GM23338 (cell line): ENCODE results near the gene RAB15. TPM values are rescaled to one million over a fixed set of nuclear protein-coding genes. Genes with fewer than 3 reads are reported as not detected.
"Not testable (repeated sequence)": the region's sequence is repeated elsewhere in the genome, so short reads cannot be mapped to it uniquely, and the experiment has no call there.

Source experiments
- ATAC-seq: fragments of 200-7000 bp; cut with Tn5 transposase; 3 replicates; pipeline ENCODE4 v1.9.1; 2020
- DNase-seq: peaks from one replicate; pipeline ENCODE4 v3.0.0-alpha.2; 2015; ENCODE audit warnings: low spot score
- H2AFZ ChIP-seq: fragments of 200-600 bp; sonication (generic); 2 replicates; pipeline ENCODE4 v1.8.0; 2016; ENCODE audit warnings: antibody characterized with exemption, mild to moderate bottlenecking, moderate library complexity
- H3F3A ChIP-seq: fragments of 200-600 bp; sonication (generic); replicated peaks from 2 replicates; pipeline ENCODE4 v1.8.0; 2017; ENCODE audit warnings: antibody characterized with exemption, mixed run types, low read depth
- H3K27ac ChIP-seq: fragments of 200-600 bp; sonication (generic); 2 replicates; pipeline ENCODE4 v1.6.1; 2016; ENCODE audit warnings: low read depth
- H3K27me3 ChIP-seq: fragments of 200-600 bp; sonication (generic); 2 replicates; pipeline ENCODE4 v1.8.0; 2016; ENCODE audit warnings: mild to moderate bottlenecking, mixed run types, moderate library complexity; ENCODE audit not compliant: insufficient read depth
- H3K36me3 ChIP-seq: fragments of 200-600 bp; sonication (generic); 2 replicates; pipeline ENCODE4 v1.8.0; 2016; ENCODE audit warnings: mild to moderate bottlenecking; ENCODE audit not compliant: insufficient read depth
- H3K4me1 ChIP-seq: fragments of 200-600 bp; sonication (generic); 2 replicates; pipeline ENCODE4 v1.8.0; 2016; ENCODE audit warnings: mild to moderate bottlenecking, moderate library complexity; ENCODE audit not compliant: insufficient read depth
- H3K4me2 ChIP-seq: fragments of 200-600 bp; sonication (generic); 2 replicates; pipeline ENCODE4 v1.7.1; 2017; ENCODE audit warnings: mixed run types
- H3K4me3 ChIP-seq: fragments of 200-600 bp; sonication (generic); 2 replicates; pipeline ENCODE4 v1.6.1; 2016; ENCODE audit warnings: mixed run types
- H3K79me2 ChIP-seq: fragments of 200-600 bp; sonication (generic); replicated peaks from 2 replicates; pipeline ENCODE4 v1.8.0; 2017; ENCODE audit warnings: mild to moderate bottlenecking; ENCODE audit not compliant: insufficient read depth
- H3K9me2 ChIP-seq: fragments of 200-600 bp; sonication (generic); 2 replicates; pipeline ENCODE4 v1.8.0; 2017; ENCODE audit not compliant: insufficient read depth
- H4K20me1 ChIP-seq: fragments of 200-600 bp; sonication (generic); replicated peaks from 2 replicates; pipeline ENCODE4 v1.8.0; 2017; ENCODE audit warnings: mild to moderate bottlenecking; ENCODE audit not compliant: insufficient read depth
- H3K27ac Mint-ChIP-seq: 2 replicates; pipeline ENCODE4 v1.8.0; 2020; ENCODE audit warnings: inconsistent platforms, mild to moderate bottlenecking, moderate library complexity, mixed read lengths
- H3K27me3 Mint-ChIP-seq: 3 replicates; pipeline ENCODE4 v1.8.0; 2022; ENCODE audit warnings: low read depth, mild to moderate bottlenecking, moderate library complexity, mixed read lengths, inconsistent platforms; ENCODE audit not compliant: insufficient read depth, poor library complexity
- H3K36me3 Mint-ChIP-seq: 3 replicates; pipeline ENCODE4 v1.8.0; 2021; ENCODE audit warnings: low read depth, mild to moderate bottlenecking, inconsistent platforms, moderate library complexity, mixed read lengths
- H3K4me1 Mint-ChIP-seq: 3 replicates; pipeline ENCODE4 v1.8.0; 2020; ENCODE audit warnings: mild to moderate bottlenecking, inconsistent platforms, mixed read lengths
- H3K4me3 Mint-ChIP-seq: 3 replicates; pipeline ENCODE4 v1.8.0; 2021; ENCODE audit warnings: moderate library complexity, mild to moderate bottlenecking, inconsistent platforms, mixed read lengths
- H3K9me3 Mint-ChIP-seq: 3 replicates; pipeline ENCODE4 v1.8.0; 2020; ENCODE audit warnings: moderate library complexity, mild to moderate bottlenecking, inconsistent platforms, mixed read lengths
- ETS1 ChIP-seq: IDR thresholded peaks from 2 replicates; pipeline ENCODE4 v1.6.1; 2016; ENCODE audit warnings: antibody characterized with exemption
- EZH2 ChIP-seq: fragments of 200-600 bp; sonication (generic); IDR thresholded peaks from one replicate; pipeline ENCODE4 v1.8.0; 2017; ENCODE audit warnings: antibody characterized with exemption, mild to moderate bottlenecking, low read depth; ENCODE audit not compliant: unreplicated experiment
- EZH2phosphoT487 ChIP-seq: fragments of 200-600 bp; sonication (generic); IDR thresholded peaks from one replicate; pipeline ENCODE4 v1.8.1; 2018; ENCODE audit warnings: antibody characterized with exemption; ENCODE audit not compliant: unreplicated experiment
- NANOG ChIP-seq: IDR thresholded peaks from 2 replicates; pipeline ENCODE4 v1.6.1; 2016; ENCODE audit warnings: antibody characterized with exemption, borderline replicate concordance
- POLR2AphosphoS5 ChIP-seq: IDR thresholded peaks from 2 replicates; pipeline ENCODE4 v1.6.1; 2016; ENCODE audit warnings: antibody characterized with exemption, low read depth
- REST ChIP-seq: IDR thresholded peaks from one replicate; pipeline ENCODE4 v1.6.1; 2018; ENCODE audit warnings: antibody characterized with exemption; ENCODE audit not compliant: unreplicated experiment
- STAT1 ChIP-seq: IDR thresholded peaks from one replicate; pipeline ENCODE4 v1.6.1; 2016; ENCODE audit warnings: antibody characterized with exemption; ENCODE audit not compliant: unreplicated experiment
- ZNF331 ChIP-seq: fragments of 250-450 bp; sonication (Bioruptor Pico); IDR thresholded peaks from 2 replicates; pipeline ENCODE4 v1.5.0; 2020; ENCODE audit warnings: low read depth, mild to moderate bottlenecking, moderate library complexity
- polyA plus RNA-seq: library from polyadenylated mRNA; unstranded; fragments of >200 nt; fragmentation: Nextera tagmentation; extraction: Ambion mirVana; gene quantifications from 2 replicates; pipeline ENCODE4 v1.2.1, GENCODE V29; 2016
- total RNA-seq: library from RNA; depleted of rRNA; stranded (reverse); fragments of >200 nt; shearing (Covaris generic); gene quantifications from 2 replicates; pipeline ENCODE4 v1.2.3, GENCODE V29; 2014

The RAB15 gene
- total and polyA plus RNA-seq, 2 experiments from 2014 or later: 17.4 to 43.3 TPM

GRCh38 chr14:64915797-64916196 lies 56.3 kb downstream of the RAB15 start (continued):
- TF ChIP-seq ZNF331 (no peak), ETS1 (no peak)

GRCh38 chr14:64915029-64915424 lies 57.1 kb downstream of the RAB15 start:
- Mint-ChIP-seq H3K9me3 (no peaks in the 10 kb centered on the region), H3K27ac (peak overlapping the region; percentile 89), H3K4me1 (peaks cover 13% of the 10 kb centered on the region), H3K36me3 (no peaks in the 10 kb centered on the region), H3K27me3 (peaks cover 8% of the 10 kb centered on the region), H3K4me3 (peak overlapping the region; percentile 89)
- Histone ChIP-seq H2AFZ (peak overlapping the region; percentile 48), H3K4me2 (peak overlapping the region; percentile 85), H3F3A (no peaks in the 10 kb centered on the region), H3K36me3 (no peaks in the 10 kb centered on the region), H3K27ac (peak overlapping the region; percentile 86), H3K9me2 (no peaks in the 10 kb centered on the region), H3K27me3 (no peaks in the 10 kb centered on the region), H4K20me1 (no peaks in the 10 kb centered on the region), H3K79me2 (peaks cover 36% of the 10 kb centered on the region), H3K4me1 (peaks cover 9% of the 10 kb centered on the region; the same call in 1 of the 2 replicates), H3K4me3 (peak overlapping the region; percentile 74)
- TF ChIP-seq POLR2AphosphoS5 (no peak; the same call in 1 of the 2 replicates), REST (no peak), EZH2phosphoT487 (no peak), STAT1 (no peak), NANOG (no peak)
- DNase-seq (no peak), ATAC-seq (no peak)

- Histone ChIP-seq H3K4me3 (peak within 1 kb of the TSS; percentile 74), H2AFZ (peak within 1 kb of the TSS; percentile 48), H3K27ac (peak within 1 kb of the TSS; percentile 86), H3K9me2 (no peaks in the 10 kb centered on the region), H3K4me2 (peak within 1 kb of the TSS; percentile 85), H3K27me3 (no peaks in the 10 kb centered on the region), H4K20me1 (no peaks in the 10 kb centered on the region), H3K4me1 (peaks cover 9% of the 10 kb centered on the region; the same call in 1 of the 2 replicates), H3K36me3 (no peaks in the 10 kb centered on the region), H3F3A (no peaks in the 10 kb centered on the region), H3K79me2 (peaks cover 34% of the 10 kb centered on the region)
- Mint-ChIP-seq H3K36me3 (no peaks in the 10 kb centered on the region), H3K4me3 (peak within 1 kb of the TSS; percentile 89), H3K4me1 (peaks cover 13% of the 10 kb centered on the region), H3K27me3 (peaks cover 5% of the 10 kb centered on the region), H3K9me3 (no peaks in the 10 kb centered on the region), H3K27ac (peak within 1 kb of the TSS; percentile 89)
- DNase-seq: peak; percentile 99
- TF ChIP-seq EZH2 (no peak), NANOG (no peak), POLR2AphosphoS5 (peak; percentile 93)
- ATAC-seq: peak; percentile 98
Measured at GRCh38 chr14:64914237-64915028, 57.7 kb downstream of the RAB15 start, which contains the start of gene CHURC1. TSS of gene CHURC1 (plus strand) at chr14:64914455. CDS start at chr14:64914496, 41 bp downstream.

- H3K9me3 Mint-ChIP-seq, H3K9me2 ChIP-seq, H3K27me3 Mint-ChIP-seq, ATAC-seq, H3K27ac ChIP-seq, H2AFZ ChIP-seq, H3K36me3 ChIP-seq, H3F3A ChIP-seq, H3K27ac Mint-ChIP-seq, H3K27me3 ChIP-seq, H3K36me3 Mint-ChIP-seq, H3K4me1 ChIP-seq, DNase-seq, H4K20me1 ChIP-seq: not testable (repeated sequence)
- H3K4me3 ChIP-seq: peak overlapping the region; percentile 74
- H3K4me2 ChIP-seq: peak overlapping the region; percentile 85; the same call in 1 of the 2 replicates
- peaks cover 13% of the 10 kb centered on the region for H3K4me1 Mint-ChIP-seq
- H3K79me2 ChIP-seq: peaks cover 32% of the 10 kb centered on the region
- peak overlapping the region; percentile 89 for H3K4me3 Mint-ChIP-seq
Measured at GRCh38 chr14:64913477-64913876, 58.7 kb downstream of the RAB15 start.
